SKM-1 treated with dmso at 0.1 percent for 144 hours (cell line): ENCODE data around the gene ANO4.
"Not testable (repeated sequence)": the region's sequence is repeated elsewhere in the genome, so short reads cannot be mapped to it uniquely, and the experiment has no call there.

Experiments used
- DNase-seq: peaks from one replicate; lab custom pipeline; 2025; ENCODE audit not compliant: unreplicated experiment; lab: John Stamatoyannopoulos, UW

ANO4 gene

GRCh38 chr12:101078536-101079285, 284.1 kb downstream of the ANO4 start:
- no peak for DNase-seq

GRCh38 chr12:101082706-101083105, 288.1 kb downstream of the ANO4 start:
- DNase-seq = no peak

GRCh38 chr12:101086490-101087135, 292.0 kb downstream of the ANO4 start:
- DNase-seq = no peak

- DNase-seq = no peak
These were observed 293.3 kb downstream of the ANO4 start for GRCh38 chr12:101087920-101088319.

- DNase-seq = no peak
These were observed 294.7 kb downstream of the ANO4 start for GRCh38 chr12:101089271-101089670.

- not testable (repeated sequence) for DNase-seq
These were observed 295.6 kb downstream of the ANO4 start for GRCh38 chr12:101090222-101090621.

- DNase-seq = no peak
These were observed 303.4 kb downstream of the ANO4 start for GRCh38 chr12:101097829-101098580.

- DNase-seq = no peak
These were observed 312.6 kb downstream of the ANO4 start for GRCh38 chr12:101107032-101107763.

GRCh38 chr12:101108130-101108529, 313.6 kb downstream of the ANO4 start:
- DNase-seq = no peak

- DNase-seq = no peak
These were observed 316.3 kb downstream of the ANO4 start for GRCh38 chr12:101110866-101111265.

GRCh38 chr12:101111441-101111840, 316.9 kb downstream of the ANO4 start:
- DNase-seq = no peak

- DNase-seq = no peak
These were observed 320.8 kb downstream of the ANO4 start for GRCh38 chr12:101115326-101115725.

GRCh38 chr12:101116911-101117310, 322.3 kb downstream of the ANO4 start:
- no peak for DNase-seq

- no peak for DNase-seq
These were observed 323.3 kb downstream of the ANO4 start for GRCh38 chr12:101117842-101118241.

- no peak for DNase-seq
These were observed 333.1 kb downstream of the ANO4 start for GRCh38 chr12:101127521-101128219.

- not testable (repeated sequence) for DNase-seq
These were observed 351.3 kb downstream of the ANO4 start for GRCh38 chr12:101145777-101146431.

GRCh38 chr12:101165319-101165718, 370.7 kb downstream of the ANO4 start:
- DNase-seq = no peak

GRCh38 chr12:101166866-101167265, 372.3 kb downstream of the ANO4 start:
- DNase-seq = no peak

GRCh38 chr12:101168001-101168400, 373.4 kb downstream of the ANO4 start:
- no peak for DNase-seq

GRCh38 chr12:101172316-101172715, 377.7 kb downstream of the ANO4 start:
- DNase-seq = no peak
